Measurements from ENCODE around the gene UXT. TPM values are rescaled to one million over a fixed set of nuclear protein-coding genes. Genes with fewer than 3 reads are reported as not detected.

UXT gene
- total and polyA plus RNA-seq, 4 donors: 58.0 to 153 (median 120) TPM

DNA sequence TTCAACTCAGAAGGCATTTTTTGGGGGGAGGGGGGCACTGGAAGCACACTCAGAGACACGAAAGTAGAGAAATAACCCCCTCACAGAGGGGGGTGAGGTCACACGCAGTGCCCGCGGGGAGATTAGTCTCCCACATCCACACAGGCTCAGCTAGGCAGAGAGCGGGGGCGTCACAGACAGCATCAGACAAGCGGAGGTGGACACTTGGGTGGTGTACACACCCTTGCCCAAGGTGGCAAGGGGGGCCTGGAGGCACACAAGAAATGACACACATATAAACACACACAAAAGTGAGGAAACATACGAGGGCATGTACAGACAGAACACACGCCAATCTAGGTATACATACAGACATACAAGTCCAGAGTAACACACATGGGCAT is 38.7 kb downstream of the UXT start:
- no peak for TF ChIP-seq CTCF (IDR thresholded peaks at IDR 0.05; ENCODE audit: control extremely low read depth, extremely low read depth)
- no peak overlapping the region for H3K4me3 ChIP-seq
- H3K27ac ChIP-seq (ENCODE audit: low read depth in 1 of 2, low read length in 1 of 2): no peak overlapping the region
- DNase-seq (no peak), ATAC-seq (ENCODE audit: insufficient read depth, low FRiP score) (no peak)
- peaks cover 0 to 4% (median 0%) of the 10 kb centered on the region in 5 donors for H3K4me1 ChIP-seq (ENCODE audit: control insufficient read depth in 5 of 5, insufficient read depth in 5 of 5, low read length in 5 of 5)
- peaks cover 0 to 3% (median 0%) of the 10 kb centered on the region in 4 donors for H3K9me3 ChIP-seq (ENCODE audit: control insufficient read depth in 4 of 4, insufficient read depth in 3 of 4, low read length in 3 of 4)
- no peaks in the 10 kb centered on the region for H3K36me3 ChIP-seq (ENCODE audit: control insufficient read depth in 4 of 4, insufficient read depth in 4 of 4, low read length in 4 of 4)
- H3K27me3 ChIP-seq (ENCODE audit: control insufficient read depth in 3 of 3, insufficient read depth in 3 of 3, low read length in 2 of 3): peaks cover 0 to 7% (median 3%) of the 10 kb centered on the region in 3 donors
- no peak overlapping the region for H3K9ac ChIP-seq (ENCODE audit: insufficient read depth in 1 of 2, low read length in 2 of 2)
- 50 to 68% methylated on average over 9 of the region's 9 CpGs for WGBS, 2 donors

- 8 to 42% methylated on average over 8 to 88 of the region's 88 CpGs for WGBS, 2 donors
- Histone ChIP-seq H3K27me3 (ENCODE audit: control insufficient read depth in 3 of 3, insufficient read depth in 3 of 3, low read length in 2 of 3) (peaks cover under 1 to 7% (median 3%) of the 10 kb centered on the region in 3 donors), H3K4me1 (ENCODE audit: control insufficient read depth in 5 of 5, insufficient read depth in 5 of 5, low read length in 5 of 5) (peaks cover 0 to 4% (median 0%) of the 10 kb centered on the region in 5 donors), H3K9ac (ENCODE audit: insufficient read depth in 1 of 2, low read length in 2 of 2) (no peak within 1 kb of the TSS), H3K9me3 (ENCODE audit: control insufficient read depth in 4 of 4, insufficient read depth in 3 of 4, low read length in 3 of 4) (peaks cover 0 to 3% (median 0%) of the 10 kb centered on the region in 4 donors), H3K27ac (ENCODE audit: low read depth in 1 of 2, low read length in 1 of 2) (no peak within 1 kb of the TSS), H3K4me3 (no peak within 1 kb of the TSS), H3K36me3 (ENCODE audit: control insufficient read depth in 4 of 4, insufficient read depth in 4 of 4, low read length in 4 of 4) (no peaks in the 10 kb centered on the region)
- TF ChIP-seq CTCF (IDR thresholded peaks at IDR 0.05; ENCODE audit: control extremely low read depth, extremely low read depth): peak; percentile 1
- ATAC-seq (ENCODE audit: insufficient read depth, low FRiP score) (peak; percentile 78), DNase-seq (peak; percentile 82 to 91 (median 85))
Observed at GRCh38 chrX:47619486-47620302, 39.3 kb downstream of the UXT start, which contains the start of gene SYN1. SYN1 (minus strand) TSS chrX:47619857; CDS start chrX:47619728, 129 bp downstream.

GRCh38 chrX:47618923-47619485 is 40.0 kb downstream of the UXT start:
- Histone ChIP-seq H3K9ac (ENCODE audit: insufficient read depth in 1 of 2, low read length in 2 of 2) (no peak overlapping the region), H3K9me3 (ENCODE audit: control insufficient read depth in 4 of 4, insufficient read depth in 3 of 4, low read length in 3 of 4) (peaks cover 0 to 6% (median 0%) of the 10 kb centered on the region in 4 donors), H3K27me3 (ENCODE audit: control insufficient read depth in 3 of 3, insufficient read depth in 3 of 3, low read length in 2 of 3) (peaks cover 3 to 7% (median 3%) of the 10 kb centered on the region in 3 donors), H3K4me1 (ENCODE audit: control insufficient read depth in 5 of 5, insufficient read depth in 5 of 5, low read length in 5 of 5) (peaks cover 0 to 4% (median 0%) of the 10 kb centered on the region in 5 donors), H3K36me3 (ENCODE audit: control insufficient read depth in 4 of 4, insufficient read depth in 4 of 4, low read length in 4 of 4) (no peaks in the 10 kb centered on the region), H3K27ac (ENCODE audit: low read depth in 1 of 2, low read length in 1 of 2) (no peak overlapping the region), H3K4me3 (no peak overlapping the region)
- 41 to 54% methylated on average over 28 to 32 of the region's 32 CpGs for WGBS, 2 donors
- DNase-seq (no peak), ATAC-seq (ENCODE audit: insufficient read depth, low FRiP score) (no peak)
- TF ChIP-seq CTCF (IDR thresholded peaks at IDR 0.05; ENCODE audit: control extremely low read depth, extremely low read depth): no peak
